Measurements from ENCODE around the gene VEGFB.

- TF ChIP-seq POLR2AphosphoS5 (IDR thresholded peaks at IDR 0.05; ENCODE audit: insufficient read depth in 1 of 2, low read depth in 1 of 2) (no peak), CTCF (IDR thresholded peaks at IDR 0.05) (no peak), POLR2A (IDR thresholded peaks at IDR 0.05) (no peak)
These were observed 28.9 kb downstream of the VEGFB start for GRCh38 chr11:64263021-64263946.
